Stimulated activated CD4-positive, alpha-beta T cell treated with anti-CD3 and anti-CD28 coated beads, Interleukin-15, amount 100 ng/mL, for 24 hours (primary cell): ENCODE results near the gene TMEM123.

Experiments
- DNase-seq: peaks from one replicate; pipeline ENCODE4 v3.0.0-alpha.2; 2020

Gene TMEM123

GRCh38 chr11:102452461-102453301 is at the start of gene TMEM123:
TMEM123 (minus strand) TSS chr11:102452765; CDS start chr11:102452623, 142 bp downstream.
- peak; percentile 93 for DNase-seq

- DNase-seq: no peak
These were observed 48.3 kb upstream of the TMEM123 start for GRCh38 chr11:102500829-102501228.

GRCh38 chr11:102499931-102500330 is 47.4 kb upstream of the TMEM123 start:
- DNase-seq: no peak

- no peak for DNase-seq
These were observed 46.6 kb upstream of the TMEM123 start for GRCh38 chr11:102499151-102499550.

GRCh38 chr11:102497061-102497460 is 44.5 kb upstream of the TMEM123 start:
- no peak for DNase-seq

- peak; percentile 32 for DNase-seq
These were observed 42.8 kb upstream of the TMEM123 start for GRCh38 chr11:102495161-102496042.

GRCh38 chr11:102494216-102494615 is 41.7 kb upstream of the TMEM123 start:
- no peak for DNase-seq

GRCh38 chr11:102493524-102493923 is 41.0 kb upstream of the TMEM123 start:
- DNase-seq: no peak

- no peak for DNase-seq
These were observed 39.4 kb upstream of the TMEM123 start for GRCh38 chr11:102491969-102492368.

- no peak for DNase-seq
These were observed 36.9 kb upstream of the TMEM123 start for GRCh38 chr11:102489186-102490145.

GRCh38 chr11:102488208-102488607 is 35.6 kb upstream of the TMEM123 start:
- DNase-seq: no peak

GRCh38 chr11:102487214-102487613 is 34.6 kb upstream of the TMEM123 start:
- DNase-seq: no peak

- no peak for DNase-seq
These were observed 34.0 kb upstream of the TMEM123 start for GRCh38 chr11:102486584-102486983.

- DNase-seq: no peak
These were observed 32.6 kb upstream of the TMEM123 start for GRCh38 chr11:102485095-102485722.

GRCh38 chr11:102482433-102482832 is 29.9 kb upstream of the TMEM123 start:
- no peak for DNase-seq

GRCh38 chr11:102479733-102480132 is 27.2 kb upstream of the TMEM123 start:
- no peak for DNase-seq

GRCh38 chr11:102478673-102479299 is 26.2 kb upstream of the TMEM123 start:
- DNase-seq: no peak

- DNase-seq: peak; percentile 44
These were observed 24.2 kb upstream of the TMEM123 start for GRCh38 chr11:102476812-102477211.

GRCh38 chr11:102476069-102476468 is 23.5 kb upstream of the TMEM123 start:
- no peak for DNase-seq

GRCh38 chr11:102473543-102473942 is 21.0 kb upstream of the TMEM123 start:
- no peak for DNase-seq

- DNase-seq: no peak
These were observed 19.6 kb upstream of the TMEM123 start for GRCh38 chr11:102472127-102472526.

- DNase-seq: no peak
These were observed 18.9 kb upstream of the TMEM123 start for GRCh38 chr11:102471474-102471873.
